Common myeloid progenitor, CD34-positive (primary cell): Measurements from ENCODE around the gene TRAPPC11. TPM values are rescaled to one million over a fixed set of nuclear protein-coding genes. Genes with fewer than 3 reads are reported as not detected.

ENCODE experiments used
- CTCF ChIA-PET: fragments of 350-600 bp; sonication (Branson Sonifier 250); formaldehyde crosslinking; loops from one replicate; lab custom pipeline; 2021; ENCODE audit warnings: antibody characterized with exemption; lab: Charles Lee
- POLR2A ChIA-PET: fragments of 350-600 bp; sonication (Branson Sonifier 250); formaldehyde crosslinking; loops from one replicate; lab custom pipeline; 2021; ENCODE audit warnings: antibody characterized with exemption; lab: Charles Lee
- DNase-seq, 3 donors: peaks; one replicate each; pipeline versions ENCODE4 v3.0.0 to v3.0.0-alpha.2; 2013
- H3K27ac ChIP-seq, 2 experiments: 1 replicate in 1 of 2; 2 replicates in 1 of 2; pipeline ENCODE4 v1.7.0; 2013; ENCODE audit warnings: inconsistent platforms in 2 of 2, low read length in 2 of 2, mild to moderate bottlenecking in 2 of 2, low read depth in 1 of 2, moderate library complexity in 1 of 2; ENCODE audit not compliant: severe bottlenecking in 2 of 2, insufficient read depth in 1 of 2, poor library complexity in 1 of 2
- H3K27me3 ChIP-seq, 5 experiments: replicated peaks in 2 of 5; 1 replicate in 3 of 5; 2 replicates in 2 of 5; pipeline versions ENCODE4 v1.6.1 to v1.7.0; 2013; ENCODE audit warnings: low read length in 4 of 5, mild to moderate bottlenecking in 2 of 5, moderate library complexity in 2 of 5, inconsistent platforms in 1 of 5; ENCODE audit not compliant: insufficient read depth in 5 of 5, control insufficient read depth in 4 of 5
- H3K36me3 ChIP-seq, 4 experiments: 1 replicate in 2 of 4; 2 replicates in 2 of 4; pipeline versions ENCODE4 v1.6.1 to v1.7.0; 2013; ENCODE audit warnings: low read length in 3 of 4, control low read depth in 1 of 4, mild to moderate bottlenecking in 1 of 4; ENCODE audit not compliant: control insufficient read depth in 4 of 4, insufficient read depth in 4 of 4
- H3K4me1 ChIP-seq, 4 experiments: 1 replicate in 3 of 4; 2 replicates in 1 of 4; pipeline versions ENCODE4 v1.6.1 to v1.7.1; 2013; ENCODE audit warnings: low read length in 3 of 4, mild to moderate bottlenecking in 3 of 4, control low read depth in 1 of 4, inconsistent platforms in 1 of 4, moderate library complexity in 1 of 4; ENCODE audit not compliant: control insufficient read depth in 4 of 4, insufficient read depth in 4 of 4; ENCODE audit errors: control extremely low read depth in 1 of 4
- H3K4me3 ChIP-seq, 7 experiments: 1 replicate in 4 of 7; 2 replicates in 3 of 7; pipeline versions ENCODE4 v1.5.1 to v1.7.0; 2013; ENCODE audit warnings: mild to moderate bottlenecking in 7 of 7, low read length in 6 of 7, moderate library complexity in 6 of 7, inconsistent platforms in 2 of 7, low read depth in 2 of 7, control low read depth in 1 of 7; ENCODE audit not compliant: insufficient read depth in 4 of 7, control insufficient read depth in 1 of 7; ENCODE audit errors: extremely low read depth in 1 of 7
- H3K9me3 ChIP-seq, 5 experiments: 1 replicate in 4 of 5; 2 replicates in 1 of 5; pipeline versions ENCODE4 v1.6.1 to v1.7.1; 2013; ENCODE audit warnings: low read length in 4 of 5, mild to moderate bottlenecking in 2 of 5, inconsistent platforms in 1 of 5, low read depth in 1 of 5, moderate library complexity in 1 of 5; ENCODE audit not compliant: control insufficient read depth in 4 of 5, insufficient read depth in 2 of 5; ENCODE audit errors: control extremely low read depth in 1 of 5
- WGBS: methylation state at CpG from one replicate; pipeline ENCODE4 v1.1.5; 2013; ENCODE audit not compliant: insufficient coverage; 5-methylcytosine and 5-hydroxymethylcytosine counted together
- polyA plus RNA-seq: library from polyadenylated mRNA; unstranded; fragments of 120-200 nt; gene quantifications from one replicate; pipeline ENCODE4 v1.2.1, GENCODE V29; 2013

Gene TRAPPC11
- polyA plus RNA-seq: 37.3 TPM

DNA sequence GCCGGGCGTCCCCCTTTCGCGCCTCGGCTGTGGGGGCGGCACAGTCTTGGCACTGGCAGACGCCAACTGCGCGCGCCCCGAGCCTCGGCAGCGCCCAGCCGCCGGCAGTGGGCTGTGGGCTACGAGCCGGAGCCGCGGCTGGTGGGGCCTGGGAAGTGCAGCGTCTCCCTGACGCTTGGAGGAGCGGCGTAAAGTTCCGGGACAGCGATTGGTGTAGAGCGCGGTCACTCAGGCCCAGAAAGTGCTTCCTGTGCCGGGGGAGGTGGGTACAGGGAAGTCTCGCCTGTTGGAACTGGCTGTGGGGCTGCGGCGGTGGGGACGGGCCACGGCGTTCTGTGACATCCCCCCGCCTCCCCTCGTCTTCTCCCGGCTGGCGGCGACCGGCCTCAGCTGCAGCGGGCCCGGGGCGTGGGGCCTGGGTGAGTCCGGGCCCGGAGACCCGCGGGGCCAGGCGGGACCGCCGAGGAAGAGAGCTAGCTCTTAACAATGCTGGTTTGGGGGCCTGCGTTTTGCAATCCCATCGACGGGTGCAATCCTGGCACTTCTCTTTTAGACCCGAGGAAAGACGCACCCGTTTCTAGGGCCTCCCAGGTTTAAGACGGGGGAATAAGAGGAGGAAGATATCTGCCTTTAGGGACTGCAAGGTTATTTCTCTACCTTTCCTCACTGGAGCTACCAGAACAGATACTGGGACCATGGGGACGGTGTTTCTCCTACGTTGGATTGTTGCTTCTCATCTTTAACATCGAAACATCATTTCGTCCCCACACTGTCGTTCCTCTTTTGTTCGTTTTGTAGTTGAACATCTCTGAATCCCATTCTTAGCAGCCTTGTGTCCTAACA is at the start of gene TRAPPC11, which contains the start of gene RWDD4:
TSS of gene TRAPPC11 (plus strand) at position 265 of the 843 bp plus-strand sequence. CDS start 4,575 bp downstream, outside the sequence.
TSS of gene RWDD4 (minus strand) at position 157 of the 843 bp plus-strand sequence. CDS start 233 bp downstream, outside the sequence.
- Histone ChIP-seq H3K4me1 (peaks cover 7 to 26% (median 19%) of the 10 kb centered on the region in 4 experiments), H3K4me3 (peak within 1 kb of the TSS; percentile 84 to 99 (median 93)), H3K9me3 (no peaks in the 10 kb centered on the region), H3K36me3 (peaks cover 4 to 13% (median 8%) of the 10 kb centered on the region in 4 experiments), H3K27me3 (no peaks in the 10 kb centered on the region), H3K27ac (peak within 1 kb of the TSS; percentile 79 to 91)
- 0% methylated on average over 34 of the region's 63 CpGs for WGBS
- CTCF ChIA-PET: interaction anchor here (0.6 to 1.6 kb wide), 3 partner anchors 11 to 151 kb away, joined by 3 to 6 read pairs (median 3); no protein-coding TSS in a partner anchor
- POLR2A ChIA-PET: interaction anchor here (0.6 to 1.3 kb wide), 3 partner anchors 9 to 156 kb away, joined by 3 to 4 read pairs (median 3); no protein-coding TSS in a partner anchor
- peak; percentile 98 to 99 (median 99) for DNase-seq

DNA sequence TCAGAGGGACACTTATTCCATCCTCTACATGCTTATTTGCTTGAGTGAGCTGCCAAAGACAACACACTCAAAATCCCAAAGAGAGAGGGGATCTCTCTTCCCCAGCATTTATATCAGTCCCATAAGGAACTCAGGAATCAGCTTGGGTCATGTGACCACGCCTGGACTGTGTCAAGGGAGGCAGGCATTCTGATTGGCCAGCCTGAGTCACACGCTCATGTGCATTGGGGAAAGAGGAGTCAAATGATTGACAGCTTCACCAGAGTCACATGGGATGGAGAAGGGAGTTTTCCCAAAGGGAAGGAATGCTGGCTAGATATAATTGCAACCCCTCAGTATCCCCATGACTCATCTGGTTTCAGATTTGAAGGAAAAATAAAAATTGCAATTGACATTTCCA is 49.1 kb upstream of the TRAPPC11 start:
- Histone ChIP-seq H3K27me3 (peaks cover 0 to 3% (median 0%) of the 10 kb centered on the region in 5 experiments), H3K4me3 (no peak overlapping the region), H3K36me3 (no peaks in the 10 kb centered on the region), H3K4me1 (no peaks in the 10 kb centered on the region), H3K9me3 (no peaks in the 10 kb centered on the region), H3K27ac (no peak overlapping the region)
- POLR2A ChIA-PET: no interaction called here
- 100% methylated on average over 1 of the region's 2 CpGs for WGBS
- CTCF ChIA-PET: interaction anchor here (1.1 to 1.3 kb wide), 3 partner anchors 10 to 103 kb away, joined by 3 to 5 read pairs (median 3); no protein-coding TSS in a partner anchor
- no peak for DNase-seq

DNA sequence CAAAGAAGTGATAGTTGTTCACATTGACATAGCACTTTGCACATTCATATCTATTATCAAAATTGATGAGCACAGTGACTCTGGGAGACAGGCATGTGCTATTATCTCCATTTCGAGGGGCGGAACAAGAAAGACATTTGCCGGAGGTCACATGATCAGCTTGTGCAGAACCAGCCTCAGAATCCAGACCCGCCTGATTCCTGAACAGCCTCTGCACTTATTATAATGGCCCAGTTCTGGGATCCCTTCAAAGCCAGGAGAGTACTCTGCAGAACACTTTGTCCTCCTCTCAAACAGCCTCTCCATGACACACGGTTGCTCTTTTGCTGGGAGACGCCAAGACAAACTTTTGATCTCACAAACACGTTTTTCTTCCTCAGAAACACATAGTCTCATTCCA is 48.5 kb upstream of the TRAPPC11 start:
- Histone ChIP-seq H3K4me3 (no peak overlapping the region), H3K4me1 (no peaks in the 10 kb centered on the region), H3K9me3 (no peaks in the 10 kb centered on the region), H3K27ac (no peak overlapping the region), H3K36me3 (no peaks in the 10 kb centered on the region), H3K27me3 (peaks cover 0 to 3% (median 0%) of the 10 kb centered on the region in 5 experiments)
- POLR2A ChIA-PET: interaction anchor here (0.6 kb wide), 1 partner anchor 1013 kb away, joined by 4 read pairs; no protein-coding TSS in a partner anchor
- CTCF ChIA-PET: interaction anchor here (1.1 to 1.3 kb wide), 3 partner anchors 11 to 103 kb away, joined by 3 to 5 read pairs (median 3); no protein-coding TSS in a partner anchor
- no peak for DNase-seq
- WGBS: 92% methylated on average over 5 of the region's 7 CpGs

DNA sequence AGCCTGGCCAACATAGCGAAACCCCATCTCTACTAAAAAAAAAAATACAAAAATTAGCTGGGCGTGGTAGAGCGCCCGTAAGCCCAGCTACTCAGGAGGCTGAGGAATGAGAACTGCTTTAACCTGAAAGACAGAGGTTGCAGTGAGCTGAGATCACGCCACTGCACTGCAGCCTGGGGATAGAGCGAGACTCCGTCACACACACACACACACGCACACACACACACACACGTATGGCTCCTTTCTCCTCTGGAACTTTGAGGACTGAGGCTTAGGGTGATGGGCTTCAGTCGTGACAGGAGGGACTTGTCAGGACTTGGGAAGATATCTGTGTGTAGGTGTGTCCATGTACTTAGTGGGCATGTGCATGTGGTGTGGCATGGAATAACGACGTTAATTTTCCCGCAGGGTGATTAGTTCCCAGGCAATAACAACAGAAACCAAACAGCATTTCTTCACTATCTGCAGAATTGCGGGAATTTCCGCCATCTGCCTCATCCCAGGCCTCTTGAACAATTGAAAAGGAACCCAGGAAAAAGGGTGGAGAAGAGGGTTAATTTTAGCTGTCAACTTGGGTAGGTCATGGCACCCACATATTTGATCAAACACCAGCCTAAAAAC is 47.8 kb upstream of the TRAPPC11 start:
- CTCF ChIA-PET: interaction anchor here (1.2 kb wide), 1 partner anchor 17 kb away, joined by 3 read pairs; no protein-coding TSS in a partner anchor
- H3K27ac ChIP-seq: no peak overlapping the region
- POLR2A ChIA-PET: interaction anchor here (0.6 kb wide), 1 partner anchor 1012 kb away, joined by 4 read pairs; no protein-coding TSS in a partner anchor
- no peaks in the 10 kb centered on the region for H3K9me3 ChIP-seq
- DNase-seq: no peak
- H3K36me3 ChIP-seq: no peaks in the 10 kb centered on the region
- no peak overlapping the region for H3K4me3 ChIP-seq
- H3K4me1 ChIP-seq: no peaks in the 10 kb centered on the region
- peaks cover 0 to 3% (median 0%) of the 10 kb centered on the region in 5 experiments for H3K27me3 ChIP-seq
- WGBS: 98% methylated on average over 7 of the region's 15 CpGs

DNA sequence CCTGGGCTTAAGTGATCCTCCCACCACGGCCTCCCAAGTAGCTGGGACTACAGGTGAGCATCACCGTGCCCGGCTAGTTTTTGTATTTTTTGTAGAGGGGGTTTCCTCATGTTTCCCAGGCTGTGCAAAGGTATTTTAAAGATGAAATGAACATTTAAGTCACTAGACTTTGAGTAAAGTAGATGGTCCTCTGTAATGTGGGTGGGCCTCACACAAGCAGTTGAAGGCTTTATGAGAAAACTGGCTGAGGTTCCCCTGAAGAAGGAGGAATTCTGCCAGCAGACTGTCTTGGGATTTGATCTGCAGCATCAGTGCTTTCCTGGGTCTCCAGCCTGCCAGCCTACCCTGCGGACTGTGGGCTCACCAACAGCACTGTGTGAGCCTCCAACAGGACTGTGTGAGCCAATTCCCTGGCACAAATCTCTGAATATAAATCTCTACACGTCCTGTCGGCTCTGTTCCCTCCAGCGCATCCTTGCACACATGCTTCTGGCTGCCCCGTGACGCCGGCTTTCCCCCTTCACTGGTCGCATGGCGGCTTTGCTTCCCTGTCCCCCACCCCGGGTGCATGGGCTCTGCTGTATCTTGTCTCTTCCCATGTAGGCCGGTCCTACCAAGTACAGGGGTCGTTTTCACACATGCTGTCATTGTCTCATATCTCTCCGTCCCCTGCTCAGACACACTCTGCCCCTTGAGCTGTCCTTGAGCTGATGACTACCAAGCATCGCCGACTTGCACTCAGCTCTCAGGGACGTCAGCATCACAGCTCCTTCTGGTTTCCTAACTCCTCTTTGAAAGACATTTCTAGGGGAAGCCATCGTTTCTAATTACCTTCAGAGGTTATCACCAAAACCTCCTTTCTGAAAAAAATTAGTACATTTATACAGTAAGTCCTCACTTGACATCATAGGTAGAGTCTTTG is 46.5 kb upstream of the TRAPPC11 start:
- ChIA-PET POLR2A (no interaction called here), CTCF (no interaction called here)
- no peak overlapping the region for H3K4me3 ChIP-seq
- no peaks in the 10 kb centered on the region for H3K9me3 ChIP-seq
- H3K27me3 ChIP-seq: peaks cover 0 to 3% (median 0%) of the 10 kb centered on the region in 5 experiments
- DNase-seq: no peak
- H3K36me3 ChIP-seq: no peaks in the 10 kb centered on the region
- H3K4me1 ChIP-seq: no peaks in the 10 kb centered on the region
- WGBS: 97% methylated on average over 20 of the region's 20 CpGs
- no peak overlapping the region for H3K27ac ChIP-seq

DNA sequence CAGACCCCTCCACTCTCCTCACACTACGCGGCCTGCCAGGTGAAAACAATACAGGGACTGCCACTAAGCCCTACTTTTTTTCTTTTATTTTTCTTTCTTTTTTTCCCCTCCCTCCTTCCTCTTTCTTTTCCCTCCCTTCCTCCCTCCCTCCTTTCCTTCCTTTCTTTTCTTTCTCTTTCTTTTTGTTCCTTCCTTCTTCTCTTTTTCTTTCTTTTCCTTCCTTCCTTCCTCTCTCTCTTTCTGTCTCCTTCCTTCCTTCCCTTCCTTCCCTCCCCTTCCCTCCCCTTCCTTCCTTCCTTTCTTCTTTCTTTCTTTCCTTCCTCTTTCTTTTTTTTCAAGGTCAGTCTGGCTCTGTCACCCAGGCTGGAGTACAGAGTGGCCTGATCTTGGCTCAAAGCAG is 42.0 kb upstream of the TRAPPC11 start:
- WGBS: 94% methylated on average over 2 of the region's 2 CpGs
- ChIA-PET POLR2A (no interaction called here), CTCF (no interaction called here)
- H3K36me3 ChIP-seq: no peaks in the 10 kb centered on the region
- H3K27me3 ChIP-seq: peaks cover 0 to 3% (median 0%) of the 10 kb centered on the region in 5 experiments
- no peaks in the 10 kb centered on the region for H3K9me3 ChIP-seq
- no peak for DNase-seq
- H3K4me1 ChIP-seq: peaks cover 4 to 9% (median 9%) of the 10 kb centered on the region in 4 experiments
- H3K27ac ChIP-seq: no peak overlapping the region
- no peak overlapping the region for H3K4me3 ChIP-seq
